ENCODE measurements around the gene OR4F15. TPM values are rescaled to one million over a fixed set of nuclear protein-coding genes. Genes with fewer than 3 reads are reported as not detected.

The OR4F15 gene
- total and polyA plus RNA-seq, 7 donors: not detected

DNA sequence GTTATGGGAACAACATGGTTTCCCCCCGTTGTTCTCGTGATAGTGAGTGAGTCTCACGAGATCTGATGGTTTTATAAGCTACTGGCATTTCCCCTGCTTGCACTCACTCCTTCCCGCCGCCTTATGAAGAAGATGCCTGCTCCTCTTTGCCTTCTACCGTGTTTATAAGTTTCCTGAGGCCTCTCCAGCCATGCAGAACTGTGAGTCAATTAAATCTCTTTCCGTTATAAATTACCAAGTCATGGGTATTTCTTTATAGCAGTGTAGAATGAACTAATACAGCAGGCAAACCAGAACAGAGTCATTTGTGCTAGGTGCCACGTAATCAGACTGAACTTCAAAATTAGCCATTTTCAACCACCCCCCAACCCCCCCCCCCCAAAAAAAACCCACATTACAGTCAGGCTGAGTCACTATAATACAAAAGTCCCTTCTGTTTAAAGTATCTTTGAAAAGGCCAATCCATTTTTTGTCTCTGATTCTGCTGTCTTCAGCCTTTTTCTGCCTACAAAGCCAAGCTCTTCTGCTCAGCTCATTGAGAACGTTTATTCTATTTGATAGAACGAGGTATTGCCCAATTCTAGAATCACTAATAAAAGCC lies 4.6 kb upstream of the OR4F15 start:
- H3K4me1 ChIP-seq: no peaks in the 10 kb centered on the region
- DNase-seq: no peak
- ATAC-seq: no peak
- H3K36me3 ChIP-seq (ENCODE audit: insufficient read depth in 1 of 2, low read depth in 1 of 2): no peaks in the 10 kb centered on the region
- H3K9me3 ChIP-seq: no peaks in the 10 kb centered on the region
- peaks cover 0 to 4% (median 0%) of the 10 kb centered on the region in 3 donors for H3K27me3 ChIP-seq (ENCODE audit: insufficient read depth in 3 of 3, low read length in 2 of 3)
- no peak overlapping the region for H3K27ac ChIP-seq
- no peak for TF ChIP-seq CTCF (IDR thresholded peaks at IDR 0.05)
- intact Hi-C loops (cut with DNase I): no loop called here
- H3K4me3 ChIP-seq: no peak overlapping the region
- WGBS, 3 donors: 58 to 65% (median 62%) methylated on average over 10 of the region's 10 CpGs

DNA sequence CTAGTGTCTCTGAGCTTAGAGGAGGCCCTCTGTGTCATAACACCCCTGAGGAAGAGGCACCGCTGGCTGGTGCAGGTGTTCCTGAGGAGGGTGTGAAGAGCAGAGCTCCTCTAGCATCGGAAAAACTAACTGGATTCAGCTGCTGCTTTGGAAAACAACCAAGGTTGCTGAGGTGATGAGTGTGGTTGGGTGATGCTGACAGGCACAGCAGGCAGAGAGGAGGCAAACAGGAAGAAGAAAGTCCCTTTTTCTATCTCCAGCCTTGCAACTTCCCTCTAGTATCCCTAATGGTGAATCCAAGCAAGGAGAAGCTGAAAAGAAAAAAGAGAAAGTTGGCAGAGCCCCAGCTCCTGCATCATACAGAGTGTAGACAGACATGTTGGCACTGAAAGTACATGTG lies 3.8 kb upstream of the OR4F15 start:
- Histone ChIP-seq H3K4me1 (no peaks in the 10 kb centered on the region), H3K4me3 (no peak overlapping the region), H3K27ac (no peak overlapping the region), H3K27me3 (ENCODE audit: insufficient read depth in 3 of 3, low read length in 2 of 3) (peaks cover 0 to under 1% (median 0%) of the 10 kb centered on the region in 3 donors), H3K36me3 (ENCODE audit: insufficient read depth in 1 of 2, low read depth in 1 of 2) (no peaks in the 10 kb centered on the region), H3K9me3 (no peaks in the 10 kb centered on the region)
- WGBS, 3 donors: 39 to 40% (median 40%) methylated on average over 2 of the region's 2 CpGs
- no peak for TF ChIP-seq CTCF (IDR thresholded peaks at IDR 0.05)
- intact Hi-C loops (cut with DNase I): no loop called here
- DNase-seq (no peak), ATAC-seq (no peak)

- Histone ChIP-seq H3K9me3 (no peaks in the 10 kb centered on the region), H3K27me3 (ENCODE audit: insufficient read depth in 3 of 3, low read length in 2 of 3) (no peaks in the 10 kb centered on the region), H3K4me3 (no peak overlapping the region), H3K36me3 (ENCODE audit: insufficient read depth in 1 of 2, low read depth in 1 of 2) (no peaks in the 10 kb centered on the region), H3K4me1 (no peaks in the 10 kb centered on the region), H3K27ac (no peak overlapping the region)
- 87 to 94% (median 94%) methylated on average over 1 of the region's 1 CpG for WGBS, 3 donors
- ATAC-seq: no peak
- no peak for TF ChIP-seq CTCF (IDR thresholded peaks at IDR 0.05)
- intact Hi-C loops (cut with DNase I): no loop called here
- DNase-seq: no peak
Observed at GRCh38 chr15:101810456-101810855, 1.5 kb upstream of the OR4F15 start.

GRCh38 chr15:101810876-101811275 lies 1.1 kb upstream of the OR4F15 start:
- intact Hi-C loops (cut with DNase I): no loop called here
- WGBS, 3 donors: 48 to 56% (median 51%) methylated on average over 3 of the region's 3 CpGs
- H3K9me3 ChIP-seq: no peaks in the 10 kb centered on the region
- H3K36me3 ChIP-seq (ENCODE audit: insufficient read depth in 1 of 2, low read depth in 1 of 2): no peaks in the 10 kb centered on the region
- no peak for ATAC-seq
- no peak overlapping the region for H3K27ac ChIP-seq
- H3K27me3 ChIP-seq (ENCODE audit: insufficient read depth in 3 of 3, low read length in 2 of 3): peaks cover 0 to under 1% (median 0%) of the 10 kb centered on the region in 3 donors
- TF ChIP-seq CTCF (IDR thresholded peaks at IDR 0.05): no peak
- DNase-seq: no peak
- no peaks in the 10 kb centered on the region for H3K4me1 ChIP-seq
- no peak overlapping the region for H3K4me3 ChIP-seq
